CD4-positive, alpha-beta T cell (primary cell): ENCODE results near the gene TIMP4. TPM values are rescaled to one million over a fixed set of nuclear protein-coding genes. Genes with fewer than 3 reads are reported as not detected.

ENCODE experiments used
- ATAC-seq: fragments of 200-7000 bp; cut with Tn5 transposase; one replicate; pipeline ENCODE4 v1.10.0; 2022; ENCODE audit warnings: mild to moderate bottlenecking; ENCODE audit not compliant: poor library complexity
- CTCF ChIA-PET: fragments of 350-600 bp; sonication (Branson Sonifier 250); formaldehyde crosslinking; loops from one replicate; lab custom pipeline; 2021; ENCODE audit warnings: antibody characterized with exemption, inconsistent platforms; lab: Charles Lee
- POLR2A ChIA-PET: fragments of 350-600 bp; sonication (Branson Sonifier 250); formaldehyde crosslinking; loops from one replicate; lab custom pipeline; 2021; ENCODE audit warnings: antibody characterized with exemption, inconsistent platforms; lab: Charles Lee
- DNase-seq, 14 experiments: peaks; one replicate each; pipeline ENCODE4 v3.0.0-alpha.2; 2013 to 2020; ENCODE audit warnings: mixed read lengths in 2 of 14
- H3K27ac ChIP-seq, 2 donors: one replicate each; pipeline versions ENCODE4 v1.5.1 to v1.7.0; 2013; ENCODE audit warnings: low read length in 2 of 2, low read depth in 1 of 2, mild to moderate bottlenecking in 1 of 2
- H3K27me3 ChIP-seq, 2 experiments: 1 replicate in 1 of 2; 2 replicates in 1 of 2; pipeline versions ENCODE4 v1.6.1 to v1.7.0; 2013; ENCODE audit warnings: low read length in 2 of 2, control low read depth in 1 of 2, mild to moderate bottlenecking in 1 of 2, moderate library complexity in 1 of 2; ENCODE audit not compliant: insufficient read depth in 2 of 2, control insufficient read depth in 1 of 2
- H3K36me3 ChIP-seq: one replicate; pipeline ENCODE4 v1.6.1; 2013; ENCODE audit warnings: low read length, control low read depth; ENCODE audit not compliant: insufficient read depth
- H3K4me1 ChIP-seq: one replicate; pipeline ENCODE4 v1.6.1; 2013; ENCODE audit warnings: low read length, control low read depth; ENCODE audit not compliant: insufficient read depth
- H3K4me3 ChIP-seq: one replicate; pipeline ENCODE4 v1.5.1; 2013; ENCODE audit warnings: mild to moderate bottlenecking, low read length, moderate library complexity
- H3K9me3 ChIP-seq, 2 experiments: 1 replicate in 1 of 2; 2 replicates in 1 of 2; pipeline versions ENCODE4 v1.6.1 to v1.7.0; 2013; ENCODE audit warnings: low read length in 2 of 2, mild to moderate bottlenecking in 2 of 2, control low read depth in 1 of 2, moderate library complexity in 1 of 2; ENCODE audit not compliant: control insufficient read depth in 1 of 2, insufficient read depth in 1 of 2
- H3K27ac Mint-ChIP-seq: one replicate; pipeline ENCODE4 v1.8.0; 2020; ENCODE audit warnings: mixed read lengths
- H3K27me3 Mint-ChIP-seq: one replicate; pipeline ENCODE4 v1.8.0; 2021; ENCODE audit warnings: mixed read lengths
- H3K36me3 Mint-ChIP-seq: one replicate; pipeline ENCODE4 v1.8.0; 2021; ENCODE audit warnings: low read depth, mixed read lengths
- H3K4me1 Mint-ChIP-seq: one replicate; pipeline ENCODE4 v1.8.0; 2021; ENCODE audit warnings: low read depth, mixed read lengths
- H3K4me3 Mint-ChIP-seq: one replicate; pipeline ENCODE4 v1.8.0; 2020; ENCODE audit warnings: mild to moderate bottlenecking, mixed read lengths
- H3K9me3 Mint-ChIP-seq: one replicate; pipeline ENCODE4 v1.8.0; 2020; ENCODE audit warnings: mixed read lengths
- CTCF ChIP-seq: fragments of 200-600 bp; IDR thresholded peaks from one replicate; pipeline ENCODE4 v1.8.0; 2022; ENCODE audit warnings: antibody characterized with exemption, mild to moderate bottlenecking
- intact Hi-C, 2 experiments: fragments of 100-400 bp; cut with DNase I in 1 of 2; cut with micrococcal nuclease in 1 of 2; formaldehyde crosslinking; loops; one replicate each; pipeline versions ENCODE4 v1.15.1 to v1.9.0; 2023 to 2025; cut with DNase I, micrococcal nuclease
- total RNA-seq, 174 experiments: library from RNA in 2 of 174; stranded (reverse) in 2 of 174; gene quantifications; one replicate each; pipeline ENCODE4 v1.2.3 and lab custom pipeline; 2021 to 2026

TIMP4 gene
- total RNA-seq, 2 experiments from 2014 or later, result not detected

DNA sequence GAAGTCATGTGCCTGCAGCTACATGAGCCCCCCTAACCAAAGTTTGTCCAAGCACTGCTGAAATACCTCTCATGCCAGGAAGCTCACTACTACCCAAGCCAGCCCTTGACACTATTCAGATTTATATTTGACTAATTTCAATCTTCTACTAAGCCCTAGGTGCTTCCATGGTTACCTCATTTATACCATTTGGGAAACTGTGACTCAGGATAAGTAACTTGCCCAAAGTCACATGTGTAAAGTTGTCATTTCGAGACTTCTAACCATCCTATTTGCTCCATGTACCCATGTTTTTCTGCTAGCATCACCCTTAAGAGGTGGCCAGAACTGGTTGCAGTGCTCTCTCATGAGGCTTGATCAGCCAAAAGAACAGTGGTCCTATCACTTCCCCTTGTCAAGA is 20.7 kb upstream of the TIMP4 start:
- DNase-seq (no peak), ATAC-seq (no peak)
- peaks cover 2% of the 10 kb centered on the region for H3K4me1 ChIP-seq
- Mint-ChIP-seq H3K4me1 (no peaks in the 10 kb centered on the region), H3K4me3 (no peak overlapping the region), H3K27ac (no peak overlapping the region), H3K27me3 (no peaks in the 10 kb centered on the region), H3K9me3 (no peaks in the 10 kb centered on the region), H3K36me3 (no peaks in the 10 kb centered on the region)
- CTCF ChIA-PET, result interaction anchor here (0.7 kb wide), 2 partner anchors 36 to 133 kb away, joined by 3 to 5 read pairs; no protein-coding TSS in a partner anchor
- H3K36me3 ChIP-seq, result no peaks in the 10 kb centered on the region
- no peak for TF ChIP-seq CTCF
- H3K9me3 ChIP-seq, result no peaks in the 10 kb centered on the region
- intact Hi-C loops, result no loop called here
- POLR2A ChIA-PET, result no interaction called here
- no peaks in the 10 kb centered on the region for H3K27me3 ChIP-seq
- no peak overlapping the region for H3K27ac ChIP-seq
- H3K4me3 ChIP-seq, result no peak overlapping the region

GRCh38 chr3:12178091-12178820 is 19.5 kb upstream of the TIMP4 start:
- no peak overlapping the region for H3K4me3 ChIP-seq

GRCh38 chr3:12177126-12177525 is 18.4 kb upstream of the TIMP4 start:
- Histone ChIP-seq H3K9me3 (no peaks in the 10 kb centered on the region), H3K27me3 (no peaks in the 10 kb centered on the region), H3K4me1 (peaks cover 2% of the 10 kb centered on the region), H3K36me3 (no peaks in the 10 kb centered on the region), H3K27ac (no peak overlapping the region), H3K4me3 (no peak overlapping the region)
- TF ChIP-seq CTCF, result no peak
- no peaks in the 10 kb centered on the region for H3K36me3 Mint-ChIP-seq
- intact Hi-C loops, result no loop called here
- H3K9me3 Mint-ChIP-seq, result peaks cover 7% of the 10 kb centered on the region
- H3K4me1 Mint-ChIP-seq, result no peaks in the 10 kb centered on the region
- no peak overlapping the region for H3K4me3 Mint-ChIP-seq
- DNase-seq (no peak), ATAC-seq (no peak)
- ChIA-PET POLR2A (no interaction called here), CTCF (no interaction called here)
- H3K27ac Mint-ChIP-seq, result no peak overlapping the region
- no peaks in the 10 kb centered on the region for H3K27me3 Mint-ChIP-seq

More at GRCh38 chr3:12178091-12178820, 19.5 kb upstream of the TIMP4 start:
- peaks cover 2% of the 10 kb centered on the region for H3K4me1 ChIP-seq
- CTCF ChIA-PET, result no interaction called here
- POLR2A ChIA-PET, result no interaction called here
- no peaks in the 10 kb centered on the region for H3K27me3 ChIP-seq
- no peaks in the 10 kb centered on the region for H3K9me3 ChIP-seq
- no peak for TF ChIP-seq CTCF
- DNase-seq (peak in 2 of 14 experiments; percentile 16 to 20), ATAC-seq (no peak)
- Mint-ChIP-seq H3K4me3 (no peak overlapping the region), H3K27me3 (no peaks in the 10 kb centered on the region), H3K27ac (no peak overlapping the region), H3K36me3 (no peaks in the 10 kb centered on the region), H3K9me3 (peaks cover 2% of the 10 kb centered on the region), H3K4me1 (no peaks in the 10 kb centered on the region)
- no peaks in the 10 kb centered on the region for H3K36me3 ChIP-seq
- no peak overlapping the region for H3K27ac ChIP-seq
- intact Hi-C loops, result no loop called here
